Muscle of back (tissue), 10 donors: Measurements from ENCODE around the gene SLC35F1. TPM values are rescaled to one million over a fixed set of nuclear protein-coding genes. Genes with fewer than 3 reads are reported as not detected.

Source experiments
- polyA plus RNA-seq, 10 donors: library from polyadenylated mRNA; unstranded; fragments of 120-200 nt; gene quantifications; one replicate each; pipeline ENCODE4 v1.2.1, GENCODE V29; 2013; ENCODE audit not compliant: insufficient read length in 10 of 10

SLC35F1 gene
- polyA plus RNA-seq, 10 donors = 1.5 to 3.1 (median 2.1) TPM

Other genes with a start within 250 kb of the SLC35F1 start
- gene NUS1, start 231.8 kb upstream of the SLC35F1 start, polyA plus RNA-seq = 10 to 100 TPM; 19.0 to 25.9 (median 21.6) TPM